ENCODE data around the gene TAPBPL.

- TF ChIP-seq, protein P1, sequence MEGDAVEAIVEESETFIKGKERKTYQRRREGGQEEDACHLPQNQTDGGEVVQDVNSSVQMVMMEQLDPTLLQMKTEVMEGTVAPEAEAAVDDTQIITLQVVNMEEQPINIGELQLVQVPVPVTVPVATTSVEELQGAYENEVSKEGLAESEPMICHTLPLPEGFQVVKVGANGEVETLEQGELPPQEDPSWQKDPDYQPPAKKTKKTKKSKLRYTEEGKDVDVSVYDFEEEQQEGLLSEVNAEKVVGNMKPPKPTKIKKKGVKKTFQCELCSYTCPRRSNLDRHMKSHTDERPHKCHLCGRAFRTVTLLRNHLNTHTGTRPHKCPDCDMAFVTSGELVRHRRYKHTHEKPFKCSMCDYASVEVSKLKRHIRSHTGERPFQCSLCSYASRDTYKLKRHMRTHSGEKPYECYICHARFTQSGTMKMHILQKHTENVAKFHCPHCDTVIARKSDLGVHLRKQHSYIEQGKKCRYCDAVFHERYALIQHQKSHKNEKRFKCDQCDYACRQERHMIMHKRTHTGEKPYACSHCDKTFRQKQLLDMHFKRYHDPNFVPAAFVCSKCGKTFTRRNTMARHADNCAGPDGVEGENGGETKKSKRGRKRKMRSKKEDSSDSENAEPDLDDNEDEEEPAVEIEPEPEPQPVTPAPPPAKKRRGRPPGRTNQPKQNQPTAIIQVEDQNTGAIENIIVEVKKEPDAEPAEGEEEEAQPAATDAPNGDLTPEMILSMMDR (conservative IDR thresholded peaks at IDR 0.05; ENCODE audit: low read length) = no peak
- TF ChIP-seq EZH2phosphoT487 (IDR thresholded peaks at IDR 0.05; ENCODE audit: borderline replicate concordance) = no peak
These were observed 18.9 kb upstream of the TAPBPL start for GRCh38 chr12:6432991-6433390.
